Cardiac fibroblast (primary cell): Measurements from ENCODE around the gene CABLES1.

Experiments
- DNase-seq, 2 donors: peaks; one replicate each; pipeline versions ENCODE4 v3.0.0 to v3.0.0-alpha.2; 2010; ENCODE audit warnings: low read depth in 2 of 2
- H3K4me3 ChIP-seq, 2 donors: replicated peaks in 1 of 2; 1 replicate in 1 of 2; 2 replicates in 1 of 2; pipeline ENCODE4 v1.5.1; 2011; ENCODE audit warnings: low read depth in 2 of 2, low read length in 2 of 2, mild to moderate bottlenecking in 2 of 2, moderate library complexity in 1 of 2
- TF ChIP-seq, protein P1 (sequence below): IDR thresholded peaks from one replicate; pipeline ENCODE4 v1.5.1; 2011; ENCODE audit warnings: low read depth, mild to moderate bottlenecking, low read length, inconsistent platforms

The CABLES1 gene

DNA sequence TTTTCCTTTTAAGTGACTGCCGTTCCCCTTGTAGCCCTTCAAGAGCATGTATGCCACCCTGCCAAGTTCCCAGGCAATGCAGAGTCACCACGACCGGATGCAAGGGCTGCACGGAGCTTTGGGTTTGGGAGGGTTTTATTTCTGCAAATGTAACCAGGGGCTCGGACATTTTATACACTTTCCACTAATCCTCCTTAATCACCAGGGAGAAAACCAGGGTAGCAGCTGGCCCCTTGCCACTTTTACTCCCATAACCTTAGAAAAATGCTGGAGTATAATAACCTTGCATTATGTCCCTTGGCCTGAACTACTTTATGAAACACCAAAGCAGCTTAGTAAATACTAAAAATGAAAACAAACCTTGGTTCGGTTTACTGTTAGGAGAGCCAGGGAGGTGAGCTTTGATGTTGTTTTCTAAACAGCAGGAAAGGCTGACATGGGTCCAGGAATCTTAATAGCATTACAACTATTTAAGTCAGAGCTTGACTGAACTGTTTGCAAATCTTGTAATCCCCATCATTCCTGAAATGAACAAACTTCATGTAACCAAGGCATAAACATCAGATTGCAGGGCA is 165.0 kb downstream of the CABLES1 start:
- H3K4me3 ChIP-seq: no peak overlapping the region
- TF ChIP-seq, protein P1, sequence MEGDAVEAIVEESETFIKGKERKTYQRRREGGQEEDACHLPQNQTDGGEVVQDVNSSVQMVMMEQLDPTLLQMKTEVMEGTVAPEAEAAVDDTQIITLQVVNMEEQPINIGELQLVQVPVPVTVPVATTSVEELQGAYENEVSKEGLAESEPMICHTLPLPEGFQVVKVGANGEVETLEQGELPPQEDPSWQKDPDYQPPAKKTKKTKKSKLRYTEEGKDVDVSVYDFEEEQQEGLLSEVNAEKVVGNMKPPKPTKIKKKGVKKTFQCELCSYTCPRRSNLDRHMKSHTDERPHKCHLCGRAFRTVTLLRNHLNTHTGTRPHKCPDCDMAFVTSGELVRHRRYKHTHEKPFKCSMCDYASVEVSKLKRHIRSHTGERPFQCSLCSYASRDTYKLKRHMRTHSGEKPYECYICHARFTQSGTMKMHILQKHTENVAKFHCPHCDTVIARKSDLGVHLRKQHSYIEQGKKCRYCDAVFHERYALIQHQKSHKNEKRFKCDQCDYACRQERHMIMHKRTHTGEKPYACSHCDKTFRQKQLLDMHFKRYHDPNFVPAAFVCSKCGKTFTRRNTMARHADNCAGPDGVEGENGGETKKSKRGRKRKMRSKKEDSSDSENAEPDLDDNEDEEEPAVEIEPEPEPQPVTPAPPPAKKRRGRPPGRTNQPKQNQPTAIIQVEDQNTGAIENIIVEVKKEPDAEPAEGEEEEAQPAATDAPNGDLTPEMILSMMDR: no peak
- no peak for DNase-seq

DNA sequence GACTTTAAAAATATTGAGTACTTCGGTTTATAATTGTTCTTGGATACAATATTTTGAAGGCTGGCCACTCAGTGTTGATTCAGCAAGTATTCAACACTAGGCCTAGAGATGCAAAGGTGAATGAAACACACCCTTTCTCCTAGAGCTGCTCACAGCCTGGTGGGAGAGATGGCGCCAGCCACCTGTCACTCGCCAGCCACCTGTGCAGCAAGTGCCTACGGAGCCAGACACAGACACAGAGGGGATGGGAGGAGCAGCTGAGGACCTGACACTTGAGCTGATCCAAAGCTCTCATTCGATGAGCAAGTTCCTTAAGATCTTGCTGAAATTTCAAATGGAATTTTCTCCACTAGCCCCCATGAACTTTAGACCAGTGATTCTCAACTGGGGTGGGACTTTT is 166.7 kb downstream of the CABLES1 start:
- TF ChIP-seq, protein P1: no peak
- H3K4me3 ChIP-seq: no peak overlapping the region
- no peak for DNase-seq

DNA sequence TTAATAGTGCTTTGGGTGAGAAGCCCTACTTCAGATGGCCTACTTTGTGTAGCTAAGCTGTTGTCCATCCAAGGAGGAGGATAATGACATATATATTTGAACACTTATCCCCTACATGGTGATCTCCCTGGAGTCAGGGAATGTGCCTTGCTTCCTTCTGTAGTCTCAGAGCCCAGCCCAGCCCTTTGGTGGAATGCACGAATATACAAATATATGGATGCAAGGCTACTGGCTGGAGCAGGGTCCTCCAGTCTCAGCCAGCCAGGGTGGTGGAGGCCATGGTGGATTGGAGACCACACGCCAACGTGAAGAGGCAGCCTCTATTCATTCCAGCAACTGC is 167.2 kb downstream of the CABLES1 start:
- TF ChIP-seq, protein P1: no peak
- H3K4me3 ChIP-seq: no peak overlapping the region
- DNase-seq: no peak

DNA sequence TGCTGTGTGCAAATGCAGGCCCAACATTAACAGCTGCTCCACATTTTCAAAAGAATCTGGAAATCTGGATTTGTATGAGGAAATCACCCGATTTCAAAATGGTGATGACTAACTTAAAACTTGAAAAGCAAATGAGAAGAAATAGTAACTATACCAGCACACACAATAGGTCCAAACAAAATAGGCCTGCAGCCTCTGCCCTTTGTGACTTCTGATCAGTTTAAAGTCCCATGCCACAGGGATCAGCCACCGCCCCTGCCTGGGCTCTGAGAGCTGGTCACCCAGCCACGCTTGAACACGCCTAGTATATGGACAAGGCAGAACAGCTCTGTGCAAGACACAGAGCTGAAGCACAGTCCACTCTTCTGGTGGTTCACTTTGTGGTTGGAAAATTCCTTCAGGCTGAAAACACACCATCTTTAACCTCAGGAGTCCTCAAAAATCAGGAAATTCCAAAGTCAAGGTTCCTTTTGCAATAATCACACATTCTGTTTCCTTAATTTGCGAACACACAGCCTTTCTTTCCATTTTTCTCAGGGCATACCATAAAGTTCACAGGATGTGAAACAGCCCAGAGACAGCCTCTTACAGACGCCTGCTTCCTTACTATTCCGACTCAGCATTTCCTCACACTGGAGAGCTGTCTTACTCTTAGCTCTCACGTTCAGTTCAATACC is 167.7 kb downstream of the CABLES1 start:
- no peak overlapping the region for H3K4me3 ChIP-seq
- TF ChIP-seq, protein P1: no peak
- peak; percentile 91 to 94 for DNase-seq

DNA sequence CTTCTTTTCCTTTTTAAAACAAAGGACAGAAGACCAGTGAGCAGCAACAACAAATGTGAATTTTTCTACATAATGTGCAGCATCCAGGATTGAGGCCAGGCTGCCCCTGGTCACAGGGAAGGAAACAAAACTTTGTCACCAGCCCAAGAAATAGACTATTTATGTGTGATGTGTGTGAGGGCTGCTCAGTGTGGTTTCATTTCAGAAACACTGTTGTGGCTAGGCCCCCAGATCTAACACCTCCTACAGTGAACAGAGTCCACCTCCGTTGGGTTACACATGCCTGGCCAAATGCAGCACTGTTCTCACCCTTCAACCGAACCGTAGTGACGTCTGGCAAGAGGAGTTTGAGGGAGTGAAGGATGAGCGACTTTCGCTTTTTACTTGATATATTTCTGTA is 171.5 kb downstream of the CABLES1 start:
- no peak overlapping the region for H3K4me3 ChIP-seq
- TF ChIP-seq, protein P1: no peak
- DNase-seq: no peak

DNA sequence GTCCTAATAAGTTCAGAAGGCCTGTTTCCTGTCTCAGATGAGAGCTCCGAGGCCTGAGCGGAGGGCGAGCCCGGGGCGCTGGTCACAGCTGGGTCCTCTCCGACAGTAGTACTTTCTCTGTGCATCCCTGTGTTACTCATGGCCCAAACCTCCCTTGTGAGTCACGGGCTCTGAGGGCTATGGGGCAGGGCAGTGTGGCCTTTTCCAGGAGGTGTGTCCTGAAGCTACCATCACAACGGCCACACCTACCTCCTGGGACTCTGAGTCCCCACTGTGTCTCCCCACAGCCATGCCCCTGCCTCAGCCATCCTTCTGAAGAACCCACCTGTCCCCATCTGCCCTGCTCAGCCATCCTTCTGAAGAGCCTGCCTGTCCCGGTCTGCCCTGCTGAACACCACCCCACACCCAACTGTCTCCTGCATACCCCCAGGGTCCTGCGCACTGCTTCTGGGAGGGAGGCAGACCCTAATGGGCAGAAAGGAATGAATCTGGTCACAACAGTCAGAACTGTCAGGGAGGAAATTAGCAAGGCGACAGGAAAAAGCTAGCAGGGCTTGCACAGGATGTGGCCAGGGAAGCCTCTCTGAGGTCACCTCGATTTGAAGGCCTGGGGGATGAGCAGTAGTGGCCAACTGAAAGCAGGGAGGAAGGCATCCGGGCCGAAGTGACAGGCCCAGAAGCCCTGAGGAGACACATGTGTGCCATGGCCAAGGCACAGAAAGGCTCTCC is 172.4 kb downstream of the CABLES1 start:
- peak; percentile 41 to 86 for DNase-seq
- TF ChIP-seq, protein P1: no peak
- H3K4me3 ChIP-seq: no peak overlapping the region
